DND-41 (cell line): ENCODE measurements around the gene FGF14.

ENCODE experiments used
- EZH2 ChIP-seq: IDR thresholded peaks from 3 replicates; pipeline ENCODE4 v1.6.1; 2012; ENCODE audit warnings: borderline replicate concordance, low read depth, mild to moderate bottlenecking, moderate library complexity, low read length, inconsistent platforms; ENCODE audit not compliant: severe bottlenecking
- TF ChIP-seq, protein P1 (sequence below): IDR thresholded peaks from 2 replicates; pipeline ENCODE4 v1.5.1; 2012; ENCODE audit warnings: borderline replicate concordance, low read length, moderate library complexity, mild to moderate bottlenecking; ENCODE audit not compliant: poor library complexity, severe bottlenecking; ENCODE audit errors: extremely low read depth

DNA sequence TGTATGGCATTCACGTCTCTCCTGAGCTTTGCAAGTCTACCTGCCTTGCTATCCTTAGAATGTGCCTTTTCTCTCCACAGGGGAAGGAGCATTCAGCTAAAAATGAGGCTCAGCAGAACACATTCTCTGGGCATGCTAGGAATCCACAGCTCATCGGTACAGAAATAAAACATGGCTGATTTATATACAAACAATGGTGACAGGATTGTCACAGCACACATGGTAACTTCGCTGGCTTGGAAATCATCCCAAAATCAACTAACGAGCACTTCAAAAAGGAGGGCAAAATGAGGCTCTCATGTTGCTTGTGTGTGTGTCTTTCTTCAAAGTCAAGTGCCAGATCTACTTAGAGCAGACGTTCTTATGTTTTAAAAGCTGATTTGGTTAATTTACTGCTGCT lies 373.0 kb downstream of the FGF14 start:
- TF ChIP-seq, protein P1, sequence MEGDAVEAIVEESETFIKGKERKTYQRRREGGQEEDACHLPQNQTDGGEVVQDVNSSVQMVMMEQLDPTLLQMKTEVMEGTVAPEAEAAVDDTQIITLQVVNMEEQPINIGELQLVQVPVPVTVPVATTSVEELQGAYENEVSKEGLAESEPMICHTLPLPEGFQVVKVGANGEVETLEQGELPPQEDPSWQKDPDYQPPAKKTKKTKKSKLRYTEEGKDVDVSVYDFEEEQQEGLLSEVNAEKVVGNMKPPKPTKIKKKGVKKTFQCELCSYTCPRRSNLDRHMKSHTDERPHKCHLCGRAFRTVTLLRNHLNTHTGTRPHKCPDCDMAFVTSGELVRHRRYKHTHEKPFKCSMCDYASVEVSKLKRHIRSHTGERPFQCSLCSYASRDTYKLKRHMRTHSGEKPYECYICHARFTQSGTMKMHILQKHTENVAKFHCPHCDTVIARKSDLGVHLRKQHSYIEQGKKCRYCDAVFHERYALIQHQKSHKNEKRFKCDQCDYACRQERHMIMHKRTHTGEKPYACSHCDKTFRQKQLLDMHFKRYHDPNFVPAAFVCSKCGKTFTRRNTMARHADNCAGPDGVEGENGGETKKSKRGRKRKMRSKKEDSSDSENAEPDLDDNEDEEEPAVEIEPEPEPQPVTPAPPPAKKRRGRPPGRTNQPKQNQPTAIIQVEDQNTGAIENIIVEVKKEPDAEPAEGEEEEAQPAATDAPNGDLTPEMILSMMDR: no peak
- TF ChIP-seq EZH2: no peak
